Measurements from ENCODE around the gene PHETA1.
"Not testable (repeated sequence)": the region's sequence is repeated elsewhere in the genome, so short reads cannot be mapped to it uniquely, and the experiment has no call there.

DNA sequence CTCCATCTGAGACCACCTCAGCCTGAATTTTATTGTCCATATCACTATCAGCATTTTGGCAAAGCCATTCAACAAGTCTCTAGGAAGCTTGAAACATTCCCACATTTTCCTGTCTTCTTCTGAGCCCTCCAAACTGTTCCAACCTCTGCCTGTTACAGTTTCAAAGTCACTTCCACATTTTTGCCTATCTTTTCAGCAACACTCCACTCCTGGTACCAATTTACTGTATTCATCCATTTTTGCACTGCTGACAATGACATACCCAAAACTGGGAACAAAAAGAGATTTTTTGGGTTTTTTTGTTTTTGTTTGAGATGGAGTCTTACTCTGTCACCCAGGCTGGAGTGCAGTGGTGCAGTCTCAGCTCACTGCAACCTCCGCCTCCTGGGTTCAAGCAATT lies 4.3 kb upstream of the PHETA1 start:
- TF ChIP-seq, protein P1, sequence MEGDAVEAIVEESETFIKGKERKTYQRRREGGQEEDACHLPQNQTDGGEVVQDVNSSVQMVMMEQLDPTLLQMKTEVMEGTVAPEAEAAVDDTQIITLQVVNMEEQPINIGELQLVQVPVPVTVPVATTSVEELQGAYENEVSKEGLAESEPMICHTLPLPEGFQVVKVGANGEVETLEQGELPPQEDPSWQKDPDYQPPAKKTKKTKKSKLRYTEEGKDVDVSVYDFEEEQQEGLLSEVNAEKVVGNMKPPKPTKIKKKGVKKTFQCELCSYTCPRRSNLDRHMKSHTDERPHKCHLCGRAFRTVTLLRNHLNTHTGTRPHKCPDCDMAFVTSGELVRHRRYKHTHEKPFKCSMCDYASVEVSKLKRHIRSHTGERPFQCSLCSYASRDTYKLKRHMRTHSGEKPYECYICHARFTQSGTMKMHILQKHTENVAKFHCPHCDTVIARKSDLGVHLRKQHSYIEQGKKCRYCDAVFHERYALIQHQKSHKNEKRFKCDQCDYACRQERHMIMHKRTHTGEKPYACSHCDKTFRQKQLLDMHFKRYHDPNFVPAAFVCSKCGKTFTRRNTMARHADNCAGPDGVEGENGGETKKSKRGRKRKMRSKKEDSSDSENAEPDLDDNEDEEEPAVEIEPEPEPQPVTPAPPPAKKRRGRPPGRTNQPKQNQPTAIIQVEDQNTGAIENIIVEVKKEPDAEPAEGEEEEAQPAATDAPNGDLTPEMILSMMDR (IDR thresholded peaks at IDR 0.05 in 2 of 3, conservative IDR thresholded peaks at IDR 0.05 in 1 of 3; ENCODE audit: control insufficient read depth in 2 of 3, extremely low read depth in 1 of 3, insufficient read depth in 1 of 3, low read depth in 3 of 3, low read length in 3 of 3) = not testable (repeated sequence)
- not testable (repeated sequence) for TF ChIP-seq RAD21 (IDR thresholded peaks at IDR 0.05; ENCODE audit: insufficient read depth, low read depth, low read length); MAX (IDR thresholded peaks at IDR 0.05; ENCODE audit: low read depth, low read length); SUPT20H (IDR thresholded peaks at IDR 0.05; ENCODE audit: borderline replicate concordance, control insufficient read depth, low read depth, low read length); MXI1 (IDR thresholded peaks at IDR 0.05; ENCODE audit: low read depth, low read length)
- TF ChIP-seq, protein P2, sequence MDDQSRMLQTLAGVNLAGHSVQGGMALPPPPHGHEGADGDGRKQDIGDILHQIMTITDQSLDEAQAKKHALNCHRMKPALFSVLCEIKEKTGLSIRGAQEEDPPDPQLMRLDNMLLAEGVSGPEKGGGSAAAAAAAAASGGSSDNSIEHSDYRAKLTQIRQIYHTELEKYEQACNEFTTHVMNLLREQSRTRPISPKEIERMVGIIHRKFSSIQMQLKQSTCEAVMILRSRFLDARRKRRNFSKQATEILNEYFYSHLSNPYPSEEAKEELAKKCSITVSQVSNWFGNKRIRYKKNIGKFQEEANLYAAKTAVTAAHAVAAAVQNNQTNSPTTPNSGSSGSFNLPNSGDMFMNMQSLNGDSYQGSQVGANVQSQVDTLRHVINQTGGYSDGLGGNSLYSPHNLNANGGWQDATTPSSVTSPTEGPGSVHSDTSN (IDR thresholded peaks at IDR 0.05; ENCODE audit: insufficient replicate concordance, low read depth, low read length) = not testable (repeated sequence)

Measured in GM12878 (cell line).